ENCODE data around the gene EEF1B2. TPM values are rescaled to one million over a fixed set of nuclear protein-coding genes. Genes with fewer than 3 reads are reported as not detected.

Gene EEF1B2
- total RNA-seq, 1 experiment from 2014 or later: 768 TPM

GRCh38 chr2:206112846-206113547, 46.7 kb upstream of the EEF1B2 start:
- Histone ChIP-seq H2BK12ac (ENCODE audit: insufficient read length, low read depth, low read length) (no peak overlapping the region), H2BK120ac (ENCODE audit: low read depth, low read length, poor library complexity, severe bottlenecking) (no peak overlapping the region), H3K23me2 (ENCODE audit: insufficient read length, low read depth, low read length, poor library complexity, severe bottlenecking) (no peaks in the 10 kb centered on the region), H3K27ac (ENCODE audit: insufficient read length, low read depth, low read length) (no peak overlapping the region), H3K79me1 (ENCODE audit: insufficient read depth, low read depth, low read length, poor library complexity, severe bottlenecking) (no peaks in the 10 kb centered on the region), H4K91ac (ENCODE audit: insufficient read length, low read depth, low read length) (no peak overlapping the region), H3K4me1 (ENCODE audit: insufficient read depth, low read length) (no peaks in the 10 kb centered on the region), H3K14ac (ENCODE audit: insufficient read depth, low read length) (no peak overlapping the region), H4K8ac (replicated peaks; ENCODE audit: insufficient read length, low read depth, low read length) (no peak overlapping the region), H3T11ph (ENCODE audit: low read length) (no peak overlapping the region), H4K5ac (ENCODE audit: insufficient read length, low read depth, low read length) (no peak overlapping the region), H2AFZ (ENCODE audit: low read length) (no peak overlapping the region), H4K20me1 (ENCODE audit: control insufficient read depth, insufficient read depth, insufficient read length) (no peaks in the 10 kb centered on the region), H3K18ac (ENCODE audit: insufficient read length, low read depth, low read length) (no peak overlapping the region), H2BK15ac (ENCODE audit: low read depth, low read length) (no peak overlapping the region), H3K56ac (ENCODE audit: insufficient read length, low read depth, low read length) (no peak overlapping the region), H3K9me3 (ENCODE audit: control insufficient read depth, low read depth, low read length) (no peaks in the 10 kb centered on the region), H3K27me3 (ENCODE audit: insufficient read depth, low read length) (no peaks in the 10 kb centered on the region), H3K23ac (ENCODE audit: insufficient read length, low read depth, low read length) (no peak overlapping the region), H3K4me2 (ENCODE audit: insufficient read depth, insufficient read length, low read length) (no peak overlapping the region), H2AK5ac (ENCODE audit: insufficient read length, low read length) (no peak overlapping the region), H2BK5ac (ENCODE audit: insufficient read length, low read length) (no peak overlapping the region), H2BK20ac (ENCODE audit: low read depth, low read length, poor library complexity, severe bottlenecking) (no peak overlapping the region), H3K4ac (ENCODE audit: low read depth, low read length) (no peak overlapping the region), H3K79me2 (ENCODE audit: insufficient read depth, low read length) (no peaks in the 10 kb centered on the region), H3K9ac (ENCODE audit: extremely low read depth, insufficient read length, low read length) (no peak overlapping the region)
- no peaks in the 10 kb centered on the region for H3K27me3 Mint-ChIP-seq (ENCODE audit: low read depth)
- H3K9me3 Mint-ChIP-seq: no peaks in the 10 kb centered on the region
- no peak overlapping the region for H3K27ac Mint-ChIP-seq
- WGBS (ENCODE audit: extremely low coverage, insufficient read length, low lambda C conversion rate): no CpG with 5 or more reads among the region's 7 CpGs
- no peak for DNase-seq
- H3K36me3 Mint-ChIP-seq (ENCODE audit: insufficient read depth in 1 of 3, low read depth in 3 of 3): peaks cover 3 to 18% (median 17%) of the 10 kb centered on the region in 3 experiments; a peak in 6 of 7 replicates
- TF ChIP-seq CTCF (conservative IDR thresholded peaks at IDR 0.05): no peak
- no peak overlapping the region for H3K4me3 Mint-ChIP-seq
- no peaks in the 10 kb centered on the region for H3K4me1 Mint-ChIP-seq

Measured in H9 (cell line).